Brain microvascular endothelial cell (primary cell): ENCODE results near the gene SDK2.

Experiments
- DNase-seq: peaks from one replicate; pipeline ENCODE4 v3.0.0-alpha.2; 2020
- H3K27ac ChIP-seq: fragments of 250-450 bp; sonication (Bioruptor Pico); 2 replicates; pipeline ENCODE4 v1.5.1; 2020; ENCODE audit warnings: mild to moderate bottlenecking, moderate library complexity
- H3K27me3 ChIP-seq: fragments of 250-450 bp; sonication (Bioruptor Pico); replicated peaks from 2 replicates; pipeline ENCODE4 v1.5.1; 2020; ENCODE audit warnings: mild to moderate bottlenecking
- H3K36me3 ChIP-seq: fragments of 250-450 bp; sonication (Bioruptor Pico); replicated peaks from 2 replicates; pipeline ENCODE4 v1.5.1; 2020; ENCODE audit warnings: mild to moderate bottlenecking
- H3K4me3 ChIP-seq: 2 replicates; pipeline ENCODE4 v1.5.1; 2011; ENCODE audit warnings: low read depth, mild to moderate bottlenecking, control low read depth, low read length, moderate library complexity
- CTCF ChIP-seq: IDR thresholded peaks from 2 replicates; pipeline ENCODE4 v1.5.1; 2011; ENCODE audit warnings: low read depth, mild to moderate bottlenecking, moderate library complexity, low read length, control low read depth, inconsistent platforms; ENCODE audit errors: missing control alignments
- in situ Hi-C: cut with HindIII; loops from 2 replicates; pipeline ENCODE4 v1.10.0; 2017; ENCODE audit warnings: low sequenced_read_pairs, low pct_ligation_motif_present

SDK2 gene

GRCh38 chr17:73569762-73570319 lies 74.4 kb downstream of the SDK2 start:
- H3K27me3 ChIP-seq: no peaks in the 10 kb centered on the region
- H3K36me3 ChIP-seq: no peaks in the 10 kb centered on the region
- H3K4me3 ChIP-seq: no peak overlapping the region
- H3K27ac ChIP-seq: no peak overlapping the region
- no peak for DNase-seq
- in situ Hi-C loops: no loop called here
- TF ChIP-seq CTCF: no peak

DNA sequence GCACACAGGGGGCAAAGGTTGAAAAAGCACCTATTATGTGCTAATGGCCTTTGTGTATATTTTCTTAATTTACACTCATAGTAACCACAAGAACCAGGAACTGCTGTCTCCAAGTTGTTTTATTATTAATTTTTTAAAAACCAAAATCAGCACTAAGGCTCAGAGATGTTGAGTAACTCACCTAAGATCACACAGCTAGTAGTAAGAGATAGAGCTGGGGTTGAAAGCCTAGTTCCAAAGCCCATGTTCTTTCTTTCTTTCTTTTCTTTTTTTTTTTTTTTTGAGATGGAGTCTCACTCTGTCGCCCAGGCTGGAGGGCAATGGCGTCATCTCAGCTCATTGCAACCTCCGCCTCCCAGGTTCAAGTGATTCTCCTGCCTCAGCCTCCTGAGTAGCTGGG lies 75.3 kb downstream of the SDK2 start:
- Histone ChIP-seq H3K36me3 (no peaks in the 10 kb centered on the region), H3K4me3 (no peak overlapping the region), H3K27ac (no peak overlapping the region), H3K27me3 (no peaks in the 10 kb centered on the region)
- no peak for TF ChIP-seq CTCF
- no peak for DNase-seq
- in situ Hi-C loops: no loop called here

- no peak for DNase-seq
- no peaks in the 10 kb centered on the region for H3K27me3 ChIP-seq
- no peak overlapping the region for H3K27ac ChIP-seq
- no peak overlapping the region for H3K4me3 ChIP-seq
- no peak for TF ChIP-seq CTCF
- no peaks in the 10 kb centered on the region for H3K36me3 ChIP-seq
- in situ Hi-C loops: no loop called here
Measured at GRCh38 chr17:73566905-73567782, 77.1 kb downstream of the SDK2 start.

GRCh38 chr17:73564843-73565242 lies 79.4 kb downstream of the SDK2 start:
- no peak for DNase-seq
- H3K27ac ChIP-seq: no peak overlapping the region
- TF ChIP-seq CTCF: no peak
- no peaks in the 10 kb centered on the region for H3K36me3 ChIP-seq
- in situ Hi-C loops: no loop called here
- H3K4me3 ChIP-seq: no peak overlapping the region
- no peaks in the 10 kb centered on the region for H3K27me3 ChIP-seq

DNA sequence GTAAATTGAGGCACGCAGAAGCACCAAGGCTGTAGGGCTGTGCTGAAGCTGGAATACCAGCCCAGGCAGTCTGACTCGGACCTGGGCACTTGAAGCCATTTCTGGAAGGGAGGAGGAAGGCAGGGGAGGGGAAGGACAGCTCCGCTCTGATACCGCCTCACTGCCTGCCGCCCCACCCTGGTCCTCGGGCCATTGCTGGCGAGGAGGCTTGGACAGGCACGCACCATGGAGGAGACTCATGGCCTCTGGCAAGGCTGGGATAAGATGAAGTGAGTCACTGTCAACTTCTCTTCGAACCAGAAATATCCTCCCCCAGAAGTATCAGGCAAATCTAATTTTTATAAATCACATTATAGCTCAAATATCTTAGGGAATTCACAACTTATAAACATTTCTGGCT lies 81.3 kb downstream of the SDK2 start:
- no peak for TF ChIP-seq CTCF
- Histone ChIP-seq H3K27ac (no peak overlapping the region), H3K36me3 (no peaks in the 10 kb centered on the region), H3K27me3 (no peaks in the 10 kb centered on the region), H3K4me3 (no peak overlapping the region)
- DNase-seq: no peak
- in situ Hi-C loops: no loop called here

DNA sequence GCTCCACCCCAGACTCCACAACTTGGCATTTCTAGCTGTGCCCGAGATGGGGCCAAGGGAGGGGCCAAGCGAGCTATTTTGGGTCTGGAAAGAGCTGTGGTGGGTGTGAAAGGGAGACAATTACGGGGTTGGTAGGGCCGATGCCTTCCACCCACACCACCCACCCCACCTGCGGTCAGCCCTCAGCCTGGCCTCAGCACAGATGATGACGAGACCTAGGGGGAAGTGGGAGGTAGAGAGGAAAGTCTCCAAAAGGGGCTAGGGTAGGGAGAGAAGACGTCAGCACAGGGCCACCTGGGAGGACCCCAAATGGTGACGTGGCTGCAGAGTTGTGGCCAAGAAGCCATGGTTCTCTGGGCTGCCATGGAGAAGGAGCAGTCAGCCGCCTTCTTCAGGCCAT lies 83.1 kb downstream of the SDK2 start:
- H3K36me3 ChIP-seq: no peaks in the 10 kb centered on the region
- no peak for TF ChIP-seq CTCF
- no peak overlapping the region for H3K4me3 ChIP-seq
- H3K27ac ChIP-seq: no peak overlapping the region
- in situ Hi-C loops: no loop called here
- DNase-seq: no peak
- no peaks in the 10 kb centered on the region for H3K27me3 ChIP-seq
